Body of pancreas (tissue), 4 donors: ENCODE measurements around the gene AK5. TPM values are rescaled to one million over a fixed set of nuclear protein-coding genes. Genes with fewer than 3 reads are reported as not detected.

ENCODE experiments used
- ATAC-seq: fragments of 150-250 bp; one replicate; pipeline ENCODE4 v1.9.1; 2016
- DNase-seq, 4 donors: peaks; one replicate each; pipeline ENCODE4 v3.0.0-alpha.2; 2019
- H3K27ac ChIP-seq, 4 donors: fragments of 200-600 bp; sonication (generic); 1 replicate in 3 of 4; 2 replicates in 1 of 4; pipeline versions ENCODE4 v1.5.1 to v1.6.1; 2016 to 2019; ENCODE audit warnings: mild to moderate bottlenecking in 1 of 4, mixed read lengths in 1 of 4, moderate library complexity in 1 of 4
- H3K27me3 ChIP-seq, 2 donors: fragments of 200-600 bp; sonication (generic); one replicate each; pipeline ENCODE4 v1.6.0; 2016; ENCODE audit warnings: mild to moderate bottlenecking in 1 of 2
- H3K36me3 ChIP-seq, 2 donors: fragments of 200-600 bp; sonication (generic); replicated peaks in 1 of 2; 2 replicates each; pipeline ENCODE4 v1.5.1; 2016; ENCODE audit warnings: low read depth in 2 of 2; ENCODE audit not compliant: insufficient read depth in 1 of 2
- H3K4me1 ChIP-seq: fragments of 200-600 bp; sonication (generic); one replicate; pipeline ENCODE4 v1.6.0; 2016
- H3K4me3 ChIP-seq, 2 donors: fragments of 200-600 bp; sonication (generic); 1 replicate in 1 of 2; 2 replicates in 1 of 2; pipeline ENCODE4 v1.5.1; 2016 to 2019
- H3K9me3 ChIP-seq, 3 donors: fragments of 200-600 bp; sonication (generic); 1 replicate in 2 of 3; 2 replicates in 1 of 3; pipeline ENCODE4 v1.5.1; 2016
- POLR2A ChIP-seq, 3 donors: fragments of 450-650 bp; IDR thresholded peaks; one replicate each; pipeline ENCODE4 v1.6.1; 2016; ENCODE audit warnings: antibody characterized with exemption in 3 of 3, mild to moderate bottlenecking in 2 of 3
- WGBS, 2 donors: methylation state at CpG; one replicate each; pipeline ENCODE4 v1.1.5; 2017; 5-methylcytosine and 5-hydroxymethylcytosine counted together
- intact Hi-C: fragments of 100-400 bp; cut with DNase I; formaldehyde crosslinking; loops from one replicate; pipeline ENCODE4 v1.15.1; 2023
- total RNA-seq, 2 donors: library from RNA; depleted of rRNA; stranded (reverse); fragments of >200 nt; gene quantifications; one replicate each; pipeline ENCODE4 v1.1.0, GENCODE V29; 2016
- TF ChIP-seq, protein P1 (sequence below), 7 experiments: fragments of 450-650 bp in 4 of 7; fragments of 200-600 bp in 3 of 7; sonication (generic) in 3 of 7; IDR thresholded peaks; one replicate each; pipeline ENCODE4 v1.5.1; 2016 to 2019; ENCODE audit warnings: antibody characterized with exemption in 7 of 7

Gene AK5
- total RNA-seq, 2 donors from 2014 or later, result not detected

GRCh38 chr1:77412069-77412819 lies 130.4 kb downstream of the AK5 start:
- H3K27me3 ChIP-seq, result no peaks in the 10 kb centered on the region
- intact Hi-C loops, result no loop called here
- DNase-seq (no peak), ATAC-seq (no peak)
- H3K36me3 ChIP-seq, result no peaks in the 10 kb centered on the region
- no peak overlapping the region for H3K27ac ChIP-seq
- no peak overlapping the region for H3K4me3 ChIP-seq
- no peaks in the 10 kb centered on the region for H3K9me3 ChIP-seq
- TF ChIP-seq, protein P1, sequence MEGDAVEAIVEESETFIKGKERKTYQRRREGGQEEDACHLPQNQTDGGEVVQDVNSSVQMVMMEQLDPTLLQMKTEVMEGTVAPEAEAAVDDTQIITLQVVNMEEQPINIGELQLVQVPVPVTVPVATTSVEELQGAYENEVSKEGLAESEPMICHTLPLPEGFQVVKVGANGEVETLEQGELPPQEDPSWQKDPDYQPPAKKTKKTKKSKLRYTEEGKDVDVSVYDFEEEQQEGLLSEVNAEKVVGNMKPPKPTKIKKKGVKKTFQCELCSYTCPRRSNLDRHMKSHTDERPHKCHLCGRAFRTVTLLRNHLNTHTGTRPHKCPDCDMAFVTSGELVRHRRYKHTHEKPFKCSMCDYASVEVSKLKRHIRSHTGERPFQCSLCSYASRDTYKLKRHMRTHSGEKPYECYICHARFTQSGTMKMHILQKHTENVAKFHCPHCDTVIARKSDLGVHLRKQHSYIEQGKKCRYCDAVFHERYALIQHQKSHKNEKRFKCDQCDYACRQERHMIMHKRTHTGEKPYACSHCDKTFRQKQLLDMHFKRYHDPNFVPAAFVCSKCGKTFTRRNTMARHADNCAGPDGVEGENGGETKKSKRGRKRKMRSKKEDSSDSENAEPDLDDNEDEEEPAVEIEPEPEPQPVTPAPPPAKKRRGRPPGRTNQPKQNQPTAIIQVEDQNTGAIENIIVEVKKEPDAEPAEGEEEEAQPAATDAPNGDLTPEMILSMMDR (IDR thresholded peaks at IDR 0.05), result no peak
- no peak for TF ChIP-seq POLR2A (IDR thresholded peaks at IDR 0.05)
- no peaks in the 10 kb centered on the region for H3K4me1 ChIP-seq
- 66 to 75% methylated on average over 9 of the region's 9 CpGs for WGBS, 2 donors

DNA sequence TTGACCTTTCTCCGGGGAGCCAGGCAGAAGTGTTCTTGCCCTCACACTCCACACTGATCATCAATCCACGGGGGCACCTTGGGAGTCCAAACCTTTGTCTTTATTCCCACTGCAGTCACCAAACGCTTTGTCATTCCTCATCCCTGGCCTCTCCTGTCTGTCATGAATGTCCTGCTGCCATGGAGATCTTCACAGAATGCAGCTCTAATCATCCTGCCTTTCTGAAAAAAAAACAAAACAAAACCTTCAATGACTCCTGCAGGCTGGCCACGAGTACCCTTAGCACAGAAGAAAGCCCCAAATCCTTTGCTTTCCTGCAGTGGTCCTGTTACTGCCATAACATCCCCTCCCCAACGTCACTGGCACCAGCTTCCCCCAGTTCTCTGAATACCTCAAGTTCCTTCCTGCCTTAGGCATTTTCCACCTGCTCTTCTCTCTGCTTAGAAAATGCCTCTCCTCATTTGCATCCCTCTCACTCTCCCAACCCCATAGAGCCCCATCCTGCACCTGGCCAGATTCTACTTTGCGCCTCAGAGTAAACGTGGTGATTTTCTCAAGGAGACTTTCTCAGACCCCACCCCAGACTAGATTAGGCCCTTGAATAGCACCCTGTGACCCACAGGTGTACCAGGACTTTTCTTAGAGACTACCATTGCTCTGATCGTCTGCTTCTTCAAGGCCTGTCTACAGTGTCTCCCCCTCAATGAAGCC lies 131.2 kb downstream of the AK5 start:
- TF ChIP-seq, protein P1 (IDR thresholded peaks at IDR 0.05), result no peak
- TF ChIP-seq POLR2A (IDR thresholded peaks at IDR 0.05), result no peak
- Histone ChIP-seq H3K27ac (no peak overlapping the region), H3K4me1 (no peaks in the 10 kb centered on the region), H3K27me3 (no peaks in the 10 kb centered on the region), H3K9me3 (no peaks in the 10 kb centered on the region), H3K4me3 (no peak overlapping the region), H3K36me3 (no peaks in the 10 kb centered on the region)
- DNase-seq (no peak), ATAC-seq (no peak)
- 39 to 41% methylated on average over 8 of the region's 8 CpGs for WGBS, 2 donors
- intact Hi-C loops, result no loop called here

- ATAC-seq, result no peak
- H3K9me3 ChIP-seq, result no peaks in the 10 kb centered on the region
- no peaks in the 10 kb centered on the region for H3K27me3 ChIP-seq
- intact Hi-C loops, result no loop called here
- H3K27ac ChIP-seq, result no peak overlapping the region
- no peak overlapping the region for H3K4me3 ChIP-seq
- peak in 1 of 4 donors; percentile 5 for DNase-seq
- no peaks in the 10 kb centered on the region for H3K4me1 ChIP-seq
- TF ChIP-seq POLR2A (IDR thresholded peaks at IDR 0.05), result no peak
- TF ChIP-seq, protein P1 (IDR thresholded peaks at IDR 0.05), result no peak
- 49 to 57% methylated on average over 7 of the region's 7 CpGs for WGBS, 2 donors
- no peaks in the 10 kb centered on the region for H3K36me3 ChIP-seq
These were observed 131.9 kb downstream of the AK5 start for GRCh38 chr1:77413541-77414335.

GRCh38 chr1:77415579-77415978 lies 133.8 kb downstream of the AK5 start:
- no peak for DNase-seq
- Histone ChIP-seq H3K27me3 (no peaks in the 10 kb centered on the region), H3K9me3 (no peaks in the 10 kb centered on the region), H3K36me3 (no peaks in the 10 kb centered on the region), H3K4me1 (no peaks in the 10 kb centered on the region), H3K4me3 (no peak overlapping the region), H3K27ac (no peak overlapping the region)
- 54 to 58% methylated on average over 4 of the region's 4 CpGs for WGBS, 2 donors
- TF ChIP-seq, protein P1 (IDR thresholded peaks at IDR 0.05), result no peak
- no peak for ATAC-seq
- intact Hi-C loops, result no loop called here
